Stimulated activated CD4-positive, alpha-beta T cell treated with anti-CD3 and anti-CD28 coated beads, Interleukin-15, amount 100 ng/mL, for 24 hours (primary cell): ENCODE data around the gene ANKMY1.

Experiments used
- DNase-seq: peaks from one replicate; pipeline ENCODE4 v3.0.0-alpha.2; 2020

ANKMY1 gene

DNA sequence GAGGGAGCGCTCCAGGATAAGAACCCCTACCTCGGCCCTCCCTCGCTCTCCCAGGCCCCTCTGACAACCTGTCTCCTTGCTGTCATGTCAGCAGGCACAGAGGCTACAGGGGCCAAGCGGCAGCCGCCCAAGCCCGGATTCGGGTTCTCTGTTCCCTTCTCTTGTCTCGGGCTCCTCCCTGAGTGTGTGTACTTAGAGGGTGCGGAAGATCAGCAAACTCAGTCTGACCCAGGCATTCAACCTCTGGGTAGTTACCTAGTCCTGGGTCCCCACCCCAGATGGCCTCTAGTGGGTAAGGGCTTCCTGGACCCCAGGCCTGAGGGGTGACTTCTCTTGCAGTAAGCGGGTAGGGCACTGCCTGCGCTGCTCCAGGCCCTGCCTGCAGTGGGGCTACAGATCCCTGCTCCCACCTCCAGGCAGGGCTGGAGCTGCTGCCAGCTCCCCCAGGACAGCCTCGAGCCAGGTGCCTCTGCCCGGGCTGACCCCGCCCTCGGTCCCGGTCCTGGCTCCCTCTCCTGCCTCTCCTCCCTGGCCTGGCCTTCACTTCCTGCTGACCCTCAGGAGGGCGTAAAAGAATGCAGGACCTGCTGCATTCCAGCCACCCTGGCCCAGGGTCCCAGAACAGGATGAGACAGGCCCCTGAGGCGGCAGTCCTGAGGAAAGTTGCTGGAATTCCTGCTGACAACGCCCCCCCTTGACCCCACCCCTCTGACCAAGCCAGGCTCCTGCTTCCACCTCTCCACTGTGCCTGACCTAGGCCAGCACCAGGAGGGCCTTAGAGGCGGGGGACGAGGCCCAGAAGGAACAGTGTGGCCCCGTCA lies 100.4 kb downstream of the ANKMY1 start:
- DNase-seq, result no peak

DNA sequence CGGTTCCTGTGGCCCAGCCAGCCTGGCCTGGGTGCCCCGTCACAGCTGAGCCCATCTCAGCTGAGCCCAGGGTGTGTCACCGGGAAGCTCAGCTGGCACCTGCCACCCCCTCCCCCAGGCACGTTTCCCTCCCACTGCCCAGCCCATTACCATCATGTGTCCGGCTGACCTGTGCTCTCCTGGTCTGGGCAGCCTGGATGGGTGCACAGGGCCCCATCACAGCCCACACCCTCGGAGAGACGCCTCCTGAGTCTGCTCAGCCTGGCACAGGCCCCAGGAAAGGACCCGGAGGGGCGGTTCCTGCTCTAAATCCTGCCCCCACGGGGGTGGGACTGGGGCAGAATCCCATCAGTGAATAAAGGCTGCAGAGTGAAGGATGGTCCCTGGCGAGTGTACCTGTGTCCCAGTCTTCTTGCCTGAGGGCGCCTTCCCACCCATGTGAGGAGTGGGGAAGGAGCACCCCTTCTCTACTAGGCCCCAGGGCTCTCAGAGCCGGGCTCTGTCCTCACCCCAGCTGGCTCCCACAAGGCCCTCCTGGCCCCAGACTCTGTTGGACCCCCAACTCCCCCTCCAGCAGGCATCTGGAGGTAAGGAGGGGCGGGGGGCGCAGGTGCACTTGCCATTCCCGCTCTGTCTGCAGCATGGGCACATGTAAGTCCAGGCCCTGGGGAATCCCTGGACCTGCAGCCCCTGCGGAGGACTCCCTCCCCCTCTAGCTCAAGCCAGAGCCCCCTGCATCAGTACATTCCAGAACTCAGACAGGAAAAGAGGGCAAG lies 101.2 kb downstream of the ANKMY1 start:
- DNase-seq, result no peak

DNA sequence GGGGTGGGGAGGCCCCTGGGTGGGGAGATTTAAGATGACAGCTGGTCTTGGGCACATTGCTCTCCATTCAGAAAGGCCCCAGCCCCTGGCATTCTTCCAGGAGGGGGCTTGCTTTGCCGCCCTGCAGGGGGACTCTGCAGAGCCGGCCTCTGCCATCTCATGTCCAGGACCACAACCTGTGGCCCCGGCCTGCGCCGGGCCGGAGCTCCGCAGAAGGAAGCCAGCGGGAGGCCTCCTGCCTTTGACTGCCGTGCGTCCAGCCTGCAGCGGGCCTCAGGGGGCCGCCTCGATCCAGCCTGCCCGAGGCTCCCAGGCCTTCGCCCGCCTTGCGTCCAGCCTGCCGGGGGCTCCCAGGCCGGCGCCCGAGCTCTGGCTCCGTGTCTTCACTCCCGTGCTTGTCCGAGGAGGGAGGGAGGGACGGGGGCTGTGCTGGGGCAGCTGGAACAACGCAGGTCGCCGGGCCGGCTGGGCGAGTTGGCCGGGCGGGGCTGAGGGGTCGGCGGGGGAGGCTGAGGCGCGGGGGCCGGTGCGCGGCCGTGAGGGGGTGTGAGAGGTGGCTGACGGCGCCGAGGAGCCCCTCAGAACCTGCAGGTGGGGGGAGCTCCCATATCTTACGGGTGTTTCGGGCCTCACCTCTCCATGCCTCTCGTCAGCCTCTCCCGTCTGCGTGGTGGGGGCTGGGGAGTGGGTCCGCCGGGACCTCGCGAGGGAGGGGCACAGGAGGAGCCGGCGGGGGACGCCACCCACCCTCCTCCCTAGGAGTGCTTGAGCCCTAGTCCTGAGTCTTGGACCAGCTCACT lies 101.9 kb downstream of the ANKMY1 start:
- DNase-seq, result no peak

DNA sequence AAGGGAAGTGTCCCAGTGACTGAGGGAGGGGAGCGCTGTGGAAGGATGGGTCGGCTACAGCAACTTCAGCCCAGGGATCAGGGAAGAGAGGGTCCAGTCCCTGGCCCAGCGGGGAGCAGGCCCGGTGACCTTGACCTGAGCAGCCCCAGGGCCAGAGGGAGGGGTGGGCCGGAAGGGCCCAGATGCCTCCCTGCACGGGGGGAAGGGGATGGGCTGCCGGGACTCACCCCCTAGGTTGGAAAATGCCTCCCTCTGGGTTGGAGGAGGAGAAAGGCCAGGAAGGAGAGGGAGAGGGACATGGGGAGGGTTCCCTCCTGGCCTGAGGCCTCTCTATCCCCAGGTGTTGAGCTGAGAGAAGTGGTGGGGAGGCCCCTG lies 102.5 kb downstream of the ANKMY1 start:
- no peak for DNase-seq

DNA sequence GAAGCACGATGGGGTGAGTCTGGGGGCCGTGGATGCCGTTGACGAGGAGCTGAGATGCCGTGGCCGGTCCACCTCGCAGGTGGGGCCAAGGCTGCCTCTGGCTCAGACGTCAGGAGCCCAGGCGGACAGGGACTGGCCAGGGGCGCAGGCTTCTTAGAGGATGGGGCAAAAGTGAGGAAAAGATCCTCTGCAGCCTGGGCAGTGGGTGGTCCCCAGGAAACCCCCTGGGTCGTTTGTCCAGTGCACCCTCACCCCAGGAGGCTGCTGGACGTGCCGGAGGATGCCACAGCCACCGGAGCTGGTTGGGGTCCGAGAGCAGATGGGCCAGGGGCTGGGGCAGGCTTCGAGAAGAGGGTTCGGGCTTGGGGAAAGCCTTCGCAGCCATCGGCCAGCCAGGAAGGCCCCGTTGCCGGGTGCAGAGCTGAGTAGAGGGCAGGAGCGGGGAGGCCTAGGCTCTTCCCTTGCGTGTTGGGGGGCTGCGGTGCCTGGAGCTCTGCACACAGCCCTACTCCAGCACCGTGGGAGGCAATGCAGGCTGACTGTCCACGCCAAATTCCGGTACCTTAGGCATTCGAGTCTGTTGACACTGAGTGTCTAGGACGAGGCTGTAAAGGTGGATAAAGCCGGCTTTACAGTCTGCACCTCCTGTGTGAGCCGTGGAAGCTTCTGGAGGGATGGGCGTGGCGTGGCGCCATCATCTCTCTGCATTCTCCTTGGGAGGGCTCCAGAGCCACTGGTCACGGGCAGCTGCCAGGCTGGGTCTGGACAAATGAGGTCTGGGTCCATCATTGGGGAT lies 103.5 kb downstream of the ANKMY1 start:
- no peak for DNase-seq

DNA sequence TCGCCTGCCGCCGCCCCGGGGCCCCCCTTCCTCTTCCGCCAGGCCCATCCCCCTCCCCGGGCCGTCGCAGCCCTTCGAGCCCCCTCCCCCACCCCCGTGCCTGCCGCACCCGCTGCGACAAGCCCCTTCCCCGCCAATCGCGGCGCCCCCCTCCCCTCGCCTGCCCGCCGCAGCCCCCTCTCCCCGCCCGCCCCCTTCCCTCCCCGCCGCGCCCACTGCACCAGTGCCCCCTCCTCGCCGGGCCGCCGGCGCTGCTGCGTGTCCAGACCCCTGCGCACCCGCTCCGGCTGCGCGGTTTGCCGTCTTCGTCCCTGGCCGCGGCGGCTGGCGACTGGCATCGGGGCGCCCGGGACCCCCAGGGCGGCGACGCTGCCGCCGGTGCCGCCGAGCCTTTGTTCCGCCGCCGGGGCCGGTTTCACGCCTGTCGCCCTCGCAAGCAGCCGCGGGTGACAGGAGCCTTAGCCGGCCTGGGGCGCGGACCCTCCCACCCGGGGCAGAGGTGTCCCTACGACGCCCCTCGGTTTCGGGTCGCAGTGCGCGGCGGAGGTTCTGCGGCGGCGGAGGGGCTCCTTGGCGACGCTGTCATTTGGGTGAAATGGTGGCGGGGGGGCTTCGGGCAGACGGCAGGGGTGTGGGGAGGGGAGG lies 104.2 kb downstream of the ANKMY1 start:
- DNase-seq, result no peak

DNA sequence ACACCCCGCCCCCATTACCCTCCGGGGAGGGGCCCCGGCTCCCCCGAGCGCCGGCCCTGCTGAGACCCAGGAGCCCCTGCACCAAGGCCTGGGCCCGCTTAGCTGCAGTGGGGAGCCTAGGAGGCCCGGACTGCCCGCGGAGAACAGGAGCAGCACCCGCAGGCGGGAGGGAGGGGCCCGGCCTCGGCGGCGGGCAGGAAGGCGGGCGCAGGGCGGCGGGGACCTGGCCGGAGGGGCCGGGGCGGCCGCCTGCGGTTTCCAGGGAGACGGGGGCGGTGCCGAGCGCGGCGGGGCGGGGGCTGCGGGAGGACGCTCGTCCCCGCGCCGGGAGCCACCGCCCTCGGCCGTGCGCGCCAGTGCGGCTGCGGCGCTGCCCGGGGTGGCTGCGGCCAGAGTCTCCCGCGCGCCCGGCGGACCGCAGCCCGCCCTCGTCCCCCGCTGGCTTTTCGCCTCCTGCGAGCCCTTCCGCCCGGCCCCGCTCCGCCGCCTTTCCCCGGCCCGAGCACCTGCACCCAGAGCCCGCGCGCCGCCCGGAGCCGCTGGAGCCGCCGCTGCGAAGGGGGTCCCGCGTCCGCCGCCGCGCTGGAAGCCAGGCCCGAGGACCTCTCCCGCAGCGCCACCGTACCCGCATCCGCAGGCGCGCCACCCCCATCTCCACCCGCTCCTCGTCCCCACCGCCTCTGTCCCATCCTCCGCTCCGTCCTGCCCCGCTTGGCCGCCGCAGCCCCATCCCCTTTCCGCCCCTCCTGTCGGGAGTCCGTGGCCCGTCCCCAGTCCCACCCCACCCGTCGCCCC lies 105.1 kb downstream of the ANKMY1 start:
- DNase-seq, result peak; percentile 39

DNA sequence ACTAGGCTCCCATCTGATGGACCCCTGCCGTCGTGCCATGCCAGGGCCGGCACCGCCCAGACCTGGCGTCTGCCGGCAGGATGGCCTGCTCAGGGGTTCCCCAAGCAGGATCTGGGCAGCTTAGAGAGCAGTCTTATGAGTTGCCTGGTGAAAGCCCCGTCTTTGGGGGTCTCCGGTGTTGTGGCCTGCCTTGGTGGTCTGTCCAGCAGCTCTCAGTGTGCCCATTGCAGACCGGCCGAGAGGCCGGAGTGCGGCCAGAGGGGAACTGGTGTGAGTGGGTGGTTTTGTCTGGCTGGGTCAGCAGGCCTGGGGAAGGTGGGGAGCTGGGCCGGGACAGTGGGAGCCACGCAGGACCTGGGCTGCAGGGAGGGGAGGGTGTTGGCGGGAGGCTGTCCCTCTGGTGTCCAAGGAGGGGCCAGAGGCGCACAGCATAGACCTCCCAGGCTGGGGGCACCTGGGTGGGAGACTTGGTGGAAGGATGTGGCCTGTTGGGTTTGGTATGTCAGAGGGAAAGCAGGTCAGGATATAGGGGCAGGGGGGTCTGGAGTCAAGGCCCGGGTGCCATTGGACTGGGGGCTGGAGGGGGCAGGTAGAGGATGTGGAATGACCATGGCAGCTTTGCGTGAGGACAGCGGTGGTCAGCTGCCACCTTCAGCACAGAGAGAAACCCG lies 105.9 kb downstream of the ANKMY1 start:
- no peak for DNase-seq

DNA sequence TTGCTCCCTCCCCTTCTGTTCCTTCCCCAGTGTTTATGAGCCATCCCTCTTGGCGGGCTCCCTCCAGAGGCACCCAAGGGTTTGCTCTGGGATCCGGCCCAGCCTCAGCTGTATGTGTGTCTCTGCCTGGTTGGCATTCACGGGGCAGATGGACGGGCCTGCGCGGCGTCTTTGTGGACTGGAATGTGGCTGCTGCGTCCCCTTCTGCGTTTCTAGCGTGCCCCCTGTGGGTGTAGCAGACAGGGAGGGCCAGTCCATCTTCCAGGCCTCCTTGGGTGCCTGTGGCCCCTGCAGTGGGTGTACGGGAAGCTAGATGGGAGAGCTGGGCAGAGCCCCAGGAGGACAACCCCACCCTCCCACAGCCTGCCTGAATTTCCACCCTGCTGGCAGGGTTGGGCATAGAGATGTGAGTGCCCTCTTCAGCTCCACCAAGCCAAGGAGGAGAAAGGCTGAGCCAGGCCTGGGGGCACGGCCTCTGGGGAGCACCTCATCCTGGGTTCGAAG lies 106.6 kb downstream of the ANKMY1 start:
- DNase-seq, result no peak

DNA sequence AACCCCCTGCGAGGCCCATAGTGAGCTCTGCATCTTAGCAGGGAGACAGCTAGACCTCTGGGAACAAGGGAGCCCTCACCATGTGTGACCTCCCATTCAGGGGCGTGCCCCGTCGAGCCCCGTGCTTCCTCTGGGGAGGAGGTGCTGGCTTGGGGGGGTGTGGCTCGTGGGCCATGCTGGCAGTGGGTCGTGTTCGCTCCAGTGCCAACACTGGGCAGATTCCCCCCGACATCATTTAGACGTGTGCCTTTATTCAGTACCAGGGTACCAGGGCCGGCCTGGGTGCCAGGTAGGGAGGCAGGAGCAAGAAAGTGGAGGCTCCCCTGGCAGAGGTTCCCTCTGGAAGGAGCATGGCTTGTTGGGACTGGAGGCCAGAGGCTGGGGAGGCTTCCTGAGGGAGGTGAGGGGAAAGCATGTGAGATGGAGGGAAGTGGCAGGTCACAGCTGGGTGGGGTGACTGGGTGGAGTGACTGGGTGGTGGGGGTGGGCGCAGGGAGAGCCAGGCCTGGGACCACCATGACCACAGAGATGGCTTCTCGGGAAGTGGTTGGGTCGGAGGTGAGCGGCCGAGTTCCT lies 107.2 kb downstream of the ANKMY1 start:
- no peak for DNase-seq

DNA sequence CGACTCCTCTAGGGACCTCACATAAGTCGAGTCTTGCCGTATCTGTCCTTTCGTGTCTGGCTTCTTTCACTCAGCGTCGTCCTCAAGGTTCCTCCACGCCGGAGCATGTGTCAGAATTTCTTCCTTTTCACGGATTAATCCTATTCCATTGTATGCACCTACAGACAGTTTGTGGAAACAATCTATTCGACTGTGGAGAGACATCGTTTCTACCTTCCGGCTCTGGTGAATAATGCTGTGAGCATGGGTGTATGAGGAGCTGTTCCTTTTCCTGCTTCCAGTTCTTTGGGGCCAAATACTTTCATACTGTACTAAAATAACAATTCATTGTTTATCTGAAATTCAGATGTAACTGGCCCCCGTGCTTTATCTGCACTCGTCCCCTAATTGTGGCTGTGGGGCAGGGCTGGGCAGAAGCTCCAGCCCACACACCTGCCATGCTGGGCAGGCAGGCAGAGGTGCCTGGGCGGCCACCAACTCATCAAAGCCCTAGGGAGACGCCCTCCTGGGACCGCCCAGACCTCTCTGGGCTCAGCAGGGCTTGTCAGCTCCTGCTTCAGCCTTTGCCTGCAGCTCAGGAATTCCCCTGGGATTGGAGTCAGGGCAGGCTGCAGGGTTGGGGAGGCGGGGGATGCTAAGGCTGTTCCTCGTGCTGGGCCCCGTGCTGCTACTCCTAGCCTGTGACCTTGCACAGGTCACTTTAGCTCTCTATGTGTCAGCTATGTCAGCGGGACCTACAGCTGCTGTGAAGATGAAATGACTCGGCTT lies 107.8 kb downstream of the ANKMY1 start:
- DNase-seq, result no peak

DNA sequence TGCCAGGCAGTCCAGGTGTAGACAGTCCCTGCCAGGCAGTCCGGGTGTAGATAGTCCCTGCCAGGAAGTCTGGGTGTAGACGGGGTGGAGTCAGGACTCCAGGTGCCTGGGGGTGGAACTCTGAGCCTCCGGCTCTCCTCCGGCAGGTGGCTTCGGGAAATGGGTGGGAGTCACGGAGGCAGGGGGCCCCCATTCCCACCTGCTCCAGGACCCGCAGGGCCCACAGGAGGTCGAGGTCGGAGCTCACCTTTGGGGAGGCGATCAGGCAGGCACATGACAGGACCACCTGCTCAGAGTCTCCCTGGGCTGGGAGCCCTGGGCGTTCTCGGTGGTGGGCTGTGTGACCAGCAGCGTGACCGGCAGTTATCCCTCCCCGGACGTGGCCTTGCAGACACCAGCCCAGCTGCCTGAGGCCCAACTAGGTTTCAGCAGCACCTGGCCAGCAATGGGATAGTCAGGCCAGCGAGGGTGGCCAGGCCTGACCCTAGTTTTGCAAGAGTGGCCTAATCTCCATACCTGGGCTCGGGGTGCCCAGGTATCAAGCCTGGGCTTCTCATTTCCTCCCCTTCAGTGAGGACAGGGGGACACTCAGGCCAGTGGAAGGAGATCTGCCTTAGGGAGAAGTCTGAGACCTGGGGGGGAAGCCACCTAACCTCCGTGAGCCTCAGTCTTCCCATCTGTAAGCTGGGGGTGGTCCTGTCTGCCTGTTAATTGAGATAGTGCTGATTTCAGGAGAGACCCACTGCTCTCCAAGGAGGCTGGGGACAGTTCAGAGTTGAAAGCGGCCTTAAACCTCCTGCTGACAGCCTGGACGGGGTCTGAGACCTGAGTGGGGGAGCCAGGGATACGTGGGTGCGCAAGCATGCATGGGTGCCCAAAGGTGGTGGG lies 109.2 kb downstream of the ANKMY1 start:
- no peak for DNase-seq

DNA sequence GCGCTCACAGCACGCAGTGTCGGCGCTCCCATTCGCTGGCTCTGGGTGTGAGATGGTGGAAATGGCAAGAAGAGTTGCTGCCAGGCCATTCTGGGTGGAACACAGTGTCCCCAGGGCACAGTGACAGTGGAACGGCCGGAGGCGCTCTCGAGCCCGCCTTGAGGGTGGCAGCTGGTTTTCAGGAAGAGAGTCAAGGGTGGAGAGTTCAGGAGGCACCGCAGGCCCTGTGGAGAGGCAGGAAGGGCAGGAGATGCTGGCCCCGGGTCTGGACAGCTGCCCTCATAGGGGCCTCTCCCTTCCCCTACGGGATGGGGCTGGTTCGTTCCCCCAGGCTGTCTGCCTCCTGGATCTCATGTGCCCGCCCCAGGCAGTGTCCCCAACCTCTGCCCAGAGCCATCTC lies 109.9 kb downstream of the ANKMY1 start:
- DNase-seq, result no peak

DNA sequence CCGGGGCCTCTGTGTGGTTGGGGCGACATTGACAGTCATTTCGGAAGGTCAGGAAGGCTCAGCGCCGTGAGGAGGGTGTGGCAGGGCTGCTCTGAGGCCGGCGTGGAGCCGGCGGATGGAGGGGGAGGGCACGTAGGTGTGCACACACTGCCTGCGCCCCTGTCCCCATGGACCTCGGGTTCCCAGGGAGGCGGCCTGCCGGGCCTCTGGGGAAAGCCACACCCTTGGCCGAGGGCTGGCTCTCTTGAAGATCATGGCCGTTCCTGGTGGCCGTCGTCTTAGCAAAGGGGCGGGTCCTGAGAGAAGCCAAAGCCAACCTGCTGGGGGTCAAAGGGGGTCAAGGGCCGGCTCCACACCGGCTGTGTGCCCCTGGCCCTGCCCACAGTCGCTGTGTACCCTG lies 110.5 kb downstream of the ANKMY1 start:
- no peak for DNase-seq

DNA sequence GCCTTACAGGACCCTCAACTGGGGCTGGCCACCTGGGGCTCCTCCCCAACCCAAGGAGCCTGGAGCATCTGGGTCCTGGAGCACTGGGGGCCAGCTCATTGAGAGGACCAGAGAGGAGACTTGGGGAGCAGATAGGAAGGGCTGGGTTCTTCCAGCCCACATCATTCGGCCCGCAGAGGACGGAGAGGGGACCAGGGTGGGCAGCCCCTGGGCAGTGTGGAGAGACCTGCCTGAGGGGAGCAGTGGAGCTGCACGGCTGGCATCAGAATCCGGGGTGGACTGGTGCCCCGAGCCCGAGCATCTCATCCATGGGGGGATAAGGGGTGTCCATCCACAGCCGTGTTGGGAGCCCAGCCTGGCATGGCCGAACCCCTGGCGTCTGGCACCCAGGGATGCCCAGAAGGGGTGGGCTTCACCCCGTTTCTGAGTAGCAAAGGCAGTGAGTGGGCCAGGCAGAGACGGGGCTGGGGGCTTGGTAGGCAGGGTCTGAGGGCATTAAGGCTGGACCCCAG lies 111.1 kb downstream of the ANKMY1 start:
- no peak for DNase-seq

DNA sequence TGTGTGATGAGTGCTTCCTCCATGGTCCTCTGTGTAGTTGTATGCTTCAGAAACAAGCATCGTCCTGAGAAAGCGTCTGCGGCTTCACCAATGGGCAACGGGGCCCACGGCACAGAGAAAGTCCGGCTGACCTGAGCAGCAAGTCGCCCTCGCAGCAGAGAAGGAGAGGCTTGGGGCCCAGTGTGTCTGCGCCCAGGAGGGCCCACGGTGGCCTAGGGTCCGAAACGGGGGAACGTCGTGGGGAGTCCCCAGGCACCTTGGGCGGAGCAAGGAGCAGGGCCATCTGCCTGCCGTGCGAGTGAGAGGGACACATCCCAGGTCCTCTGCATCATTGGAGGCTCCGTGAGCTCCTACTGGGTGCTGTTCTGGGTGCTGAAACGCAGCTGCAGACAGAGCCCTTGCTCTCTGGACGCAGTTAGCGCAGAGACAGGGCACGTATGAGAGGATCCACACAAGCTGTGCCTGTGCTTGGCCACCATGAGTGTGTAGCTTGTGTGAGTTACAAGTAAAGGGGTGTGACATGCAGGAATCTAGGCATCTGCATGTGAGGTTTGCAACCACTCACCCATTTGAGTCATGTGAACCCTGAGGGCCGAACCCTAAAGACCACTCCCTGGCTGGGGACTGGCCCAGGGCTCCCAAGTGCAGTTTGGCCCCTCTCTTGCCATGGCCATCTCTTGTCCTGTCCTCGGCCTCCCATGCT lies 111.7 kb downstream of the ANKMY1 start:
- no peak for DNase-seq

DNA sequence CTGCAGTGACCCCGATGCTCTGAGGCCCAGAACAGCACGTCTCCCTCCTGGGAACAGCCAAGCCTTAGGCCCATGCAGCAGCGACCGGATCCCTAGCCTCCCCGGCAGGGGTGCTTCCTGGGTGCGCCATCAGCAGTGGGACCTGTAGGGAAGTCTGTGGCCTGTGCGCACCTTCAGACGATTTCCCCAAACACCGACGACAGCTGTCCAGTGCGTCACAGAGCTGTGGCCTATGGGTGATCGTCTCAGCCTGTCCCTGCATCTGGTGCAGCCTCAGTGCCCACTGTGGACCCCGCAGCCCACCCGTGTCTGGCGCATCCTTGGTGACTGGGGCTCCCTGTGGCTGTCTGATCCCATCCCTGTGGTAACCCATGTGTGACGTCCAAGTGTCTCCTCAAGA lies 113.3 kb downstream of the ANKMY1 start:
- no peak for DNase-seq
